Activated naive CD4-positive, alpha-beta T cell treated with anti-CD3 and anti-CD28 coated beads, Interleukin-2, amount 50 U/mL, for 24 hours (primary cell): Measurements from ENCODE around the gene FARP1.

Experiments used
- H3K27ac Mint-ChIP-seq: one replicate; pipeline ENCODE4 v1.8.0; 2021; ENCODE audit warnings: mild to moderate bottlenecking, mixed read lengths
- H3K27me3 Mint-ChIP-seq: one replicate; pipeline ENCODE4 v1.8.0; 2021; ENCODE audit warnings: mixed read lengths
- H3K36me3 Mint-ChIP-seq: one replicate; pipeline ENCODE4 v1.8.0; 2021; ENCODE audit warnings: mixed read lengths
- H3K4me1 Mint-ChIP-seq: one replicate; pipeline ENCODE4 v1.8.0; 2021; ENCODE audit warnings: mixed read lengths
- H3K4me3 Mint-ChIP-seq: one replicate; pipeline ENCODE4 v1.8.0; 2021; ENCODE audit warnings: mild to moderate bottlenecking, mixed read lengths
- H3K9me3 Mint-ChIP-seq: one replicate; pipeline ENCODE4 v1.8.0; 2021; ENCODE audit warnings: mixed read lengths

Gene FARP1

DNA sequence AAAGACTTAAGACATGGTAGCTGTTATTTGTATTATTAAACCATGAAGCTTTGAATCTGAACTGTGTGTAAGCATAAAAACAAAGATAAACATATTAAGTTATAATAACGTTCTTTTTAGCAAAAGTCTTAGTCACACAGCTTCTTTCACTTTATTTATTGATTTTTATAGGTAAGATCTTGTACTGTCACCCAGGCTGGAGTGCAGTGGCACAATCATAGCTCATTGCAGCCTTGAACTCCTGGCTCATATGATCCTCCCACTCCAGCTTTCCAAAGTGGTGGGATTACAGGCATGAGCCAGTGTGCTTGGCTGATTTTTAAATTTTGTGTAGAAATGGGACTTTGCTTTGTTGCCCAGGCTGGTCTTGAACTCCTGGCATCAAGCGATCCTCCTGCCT, 13.4 kb downstream of the FARP1 start:
- Mint-ChIP-seq H3K27ac (no peak overlapping the region), H3K27me3 (peaks cover 17% of the 10 kb centered on the region), H3K36me3 (no peaks in the 10 kb centered on the region), H3K4me1 (no peaks in the 10 kb centered on the region), H3K4me3 (no peak overlapping the region), H3K9me3 (no peaks in the 10 kb centered on the region)

DNA sequence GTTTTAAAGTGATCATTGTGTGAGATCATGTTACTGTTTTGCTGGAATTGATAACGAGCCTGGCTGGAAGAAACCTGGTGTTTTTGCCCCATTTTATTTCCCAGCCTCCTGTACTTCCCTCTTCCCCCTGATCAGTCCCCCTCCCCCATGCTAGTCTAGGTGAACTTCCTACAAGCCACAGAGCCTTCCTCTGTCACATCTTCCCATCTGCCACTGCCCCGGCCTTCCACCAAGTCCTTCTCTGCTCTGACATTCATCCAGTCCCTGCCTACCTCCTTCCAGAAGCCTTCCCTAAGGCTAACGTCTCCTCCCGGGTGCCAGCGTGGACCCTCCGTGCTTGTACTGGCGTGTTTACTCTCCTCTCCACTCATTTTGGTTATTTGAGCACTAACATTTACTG, 14.3 kb downstream of the FARP1 start:
- Mint-ChIP-seq H3K36me3 (no peaks in the 10 kb centered on the region), H3K4me1 (no peaks in the 10 kb centered on the region), H3K4me3 (no peak overlapping the region), H3K27ac (no peak overlapping the region), H3K9me3 (no peaks in the 10 kb centered on the region), H3K27me3 (peaks cover 11% of the 10 kb centered on the region)

DNA sequence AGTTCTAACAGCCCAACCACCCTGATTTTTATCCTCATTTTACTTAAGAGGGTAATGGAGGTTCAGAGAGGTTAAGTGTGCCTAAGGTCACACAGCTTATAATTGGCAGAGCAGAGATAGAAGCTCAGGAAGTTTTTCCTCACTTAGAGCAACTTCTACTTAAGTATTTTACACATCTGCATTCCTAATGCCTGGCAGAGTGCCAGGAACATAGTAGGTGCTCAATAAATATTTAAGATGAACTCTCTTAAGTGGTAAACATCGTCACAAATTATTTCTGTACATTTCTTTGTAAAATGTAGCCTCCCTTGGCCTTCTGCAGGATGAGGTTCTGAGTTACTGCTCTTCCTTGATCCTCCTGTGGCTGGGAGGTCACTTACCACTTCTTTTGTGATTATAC, 14.7 kb downstream of the FARP1 start:
- no peak overlapping the region for H3K4me3 Mint-ChIP-seq
- peaks cover 11% of the 10 kb centered on the region for H3K27me3 Mint-ChIP-seq
- no peaks in the 10 kb centered on the region for H3K9me3 Mint-ChIP-seq
- no peak overlapping the region for H3K27ac Mint-ChIP-seq
- no peaks in the 10 kb centered on the region for H3K36me3 Mint-ChIP-seq
- no peaks in the 10 kb centered on the region for H3K4me1 Mint-ChIP-seq

DNA sequence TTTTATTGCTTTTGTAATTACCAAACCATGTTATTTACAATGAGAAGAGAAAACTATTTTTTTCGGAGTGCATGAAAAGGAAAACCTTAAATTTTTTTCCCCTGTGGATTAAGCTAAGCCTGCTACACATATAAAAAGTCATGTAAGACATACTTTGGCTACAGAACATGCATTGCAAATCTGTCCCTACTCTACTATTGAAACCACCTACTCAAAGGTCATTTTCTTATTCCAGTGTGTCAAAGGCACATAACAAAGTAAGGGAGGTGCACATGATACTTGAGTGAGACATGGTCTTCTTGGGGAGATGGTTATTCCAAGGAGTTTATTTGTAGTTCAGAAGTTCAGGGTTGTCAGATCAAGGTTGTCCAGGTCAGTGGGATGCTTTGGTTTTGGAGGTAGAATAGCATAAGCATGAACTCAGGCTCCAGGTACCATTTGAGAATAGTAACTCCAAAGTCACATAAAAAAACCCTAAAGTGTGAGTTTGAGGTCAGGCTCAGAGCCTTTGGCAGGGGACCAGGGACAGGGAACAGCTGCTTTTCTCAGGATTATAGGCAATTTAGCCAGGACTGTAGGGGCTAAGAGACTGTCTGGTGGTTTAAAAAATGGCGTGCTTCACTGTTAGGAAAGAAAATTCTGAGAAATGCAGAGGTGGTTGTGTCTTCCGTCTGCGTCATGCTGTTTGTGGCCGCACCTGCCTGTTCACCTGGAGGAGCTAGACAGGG, 15.4 kb downstream of the FARP1 start:
- Mint-ChIP-seq H3K27ac (no peak overlapping the region), H3K27me3 (peaks cover 7% of the 10 kb centered on the region), H3K36me3 (no peaks in the 10 kb centered on the region), H3K4me3 (no peak overlapping the region), H3K9me3 (no peaks in the 10 kb centered on the region), H3K4me1 (no peaks in the 10 kb centered on the region)

DNA sequence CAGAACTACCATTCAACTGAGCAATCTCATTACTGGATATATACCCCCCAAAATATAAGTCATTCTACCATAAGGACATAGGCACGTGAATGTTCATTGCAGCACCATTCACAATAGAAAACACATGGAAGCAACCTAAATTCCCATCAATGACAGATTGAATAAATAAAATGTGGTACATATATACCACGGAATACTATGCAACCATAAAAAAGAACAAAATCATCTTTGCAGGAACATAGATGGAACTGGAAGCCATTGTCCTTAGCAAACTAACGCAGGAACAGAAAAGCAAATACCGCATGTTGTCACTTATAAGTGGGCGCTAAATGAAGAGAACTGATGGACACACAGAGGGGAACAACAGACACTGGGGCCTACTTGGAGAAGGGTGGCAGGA, 20.0 kb downstream of the FARP1 start:
- no peak overlapping the region for H3K4me3 Mint-ChIP-seq
- H3K36me3 Mint-ChIP-seq: no peaks in the 10 kb centered on the region
- H3K27me3 Mint-ChIP-seq: peaks cover 4% of the 10 kb centered on the region
- no peaks in the 10 kb centered on the region for H3K4me1 Mint-ChIP-seq
- H3K27ac Mint-ChIP-seq: no peak overlapping the region
- no peaks in the 10 kb centered on the region for H3K9me3 Mint-ChIP-seq

DNA sequence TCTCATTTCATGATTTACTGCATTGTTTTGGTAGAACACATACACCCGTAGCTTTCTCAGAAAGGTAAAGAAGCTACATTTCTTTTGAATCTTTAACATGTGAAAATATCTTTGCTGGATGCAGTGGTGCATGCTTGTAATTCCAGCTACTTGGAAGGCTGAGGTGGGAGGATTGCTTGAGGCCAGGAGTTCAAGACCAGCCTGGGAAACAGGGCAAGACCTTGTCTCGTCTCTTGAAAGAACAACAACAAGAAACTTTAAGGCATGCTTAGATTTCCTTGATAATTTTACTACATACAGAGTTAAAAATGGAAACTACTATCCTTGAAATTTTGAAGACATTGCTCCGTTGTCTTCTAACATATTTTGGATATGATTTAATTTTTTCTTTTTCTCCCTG, 26.4 kb downstream of the FARP1 start:
- H3K4me3 Mint-ChIP-seq: no peak overlapping the region
- H3K36me3 Mint-ChIP-seq: no peaks in the 10 kb centered on the region
- H3K27ac Mint-ChIP-seq: no peak overlapping the region
- no peaks in the 10 kb centered on the region for H3K4me1 Mint-ChIP-seq
- no peaks in the 10 kb centered on the region for H3K9me3 Mint-ChIP-seq
- H3K27me3 Mint-ChIP-seq: peaks cover 17% of the 10 kb centered on the region

DNA sequence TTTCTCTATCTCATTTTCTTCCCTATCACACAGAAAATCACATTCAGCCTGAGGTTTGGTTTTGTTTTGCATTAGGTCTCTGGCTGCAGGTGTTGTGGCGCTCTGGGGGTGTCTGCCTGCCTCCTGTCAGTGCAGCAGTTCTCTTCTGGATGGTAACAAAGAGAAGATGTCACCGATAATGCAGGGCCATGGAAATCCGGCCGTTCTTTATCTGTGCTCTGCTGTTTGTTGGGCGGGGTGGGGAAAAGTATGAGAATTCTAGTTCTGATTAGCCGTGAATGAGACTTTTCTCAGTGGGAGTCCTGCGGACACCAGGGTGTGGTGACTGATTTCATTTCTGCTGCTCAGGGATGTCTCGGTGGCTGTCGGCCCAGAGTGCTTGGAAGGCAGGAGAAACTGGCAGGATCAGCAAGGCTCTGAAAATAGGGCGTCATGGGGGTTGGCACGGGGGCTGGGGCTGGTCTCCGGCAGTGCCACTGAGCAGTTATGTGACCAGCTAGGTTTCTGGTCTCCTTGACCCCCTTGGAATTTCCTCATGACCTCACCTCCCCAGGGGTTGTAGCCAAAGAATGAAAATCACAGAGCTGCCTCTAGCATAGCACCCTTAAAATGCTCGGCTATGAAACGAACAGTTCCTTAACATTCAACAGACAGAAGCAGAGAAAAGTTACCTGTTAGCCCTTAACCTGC, 29.2 kb downstream of the FARP1 start:
- Mint-ChIP-seq H3K36me3 (no peaks in the 10 kb centered on the region), H3K4me1 (no peaks in the 10 kb centered on the region), H3K27ac (no peak overlapping the region), H3K27me3 (peaks cover 17% of the 10 kb centered on the region), H3K9me3 (no peaks in the 10 kb centered on the region), H3K4me3 (no peak overlapping the region)

DNA sequence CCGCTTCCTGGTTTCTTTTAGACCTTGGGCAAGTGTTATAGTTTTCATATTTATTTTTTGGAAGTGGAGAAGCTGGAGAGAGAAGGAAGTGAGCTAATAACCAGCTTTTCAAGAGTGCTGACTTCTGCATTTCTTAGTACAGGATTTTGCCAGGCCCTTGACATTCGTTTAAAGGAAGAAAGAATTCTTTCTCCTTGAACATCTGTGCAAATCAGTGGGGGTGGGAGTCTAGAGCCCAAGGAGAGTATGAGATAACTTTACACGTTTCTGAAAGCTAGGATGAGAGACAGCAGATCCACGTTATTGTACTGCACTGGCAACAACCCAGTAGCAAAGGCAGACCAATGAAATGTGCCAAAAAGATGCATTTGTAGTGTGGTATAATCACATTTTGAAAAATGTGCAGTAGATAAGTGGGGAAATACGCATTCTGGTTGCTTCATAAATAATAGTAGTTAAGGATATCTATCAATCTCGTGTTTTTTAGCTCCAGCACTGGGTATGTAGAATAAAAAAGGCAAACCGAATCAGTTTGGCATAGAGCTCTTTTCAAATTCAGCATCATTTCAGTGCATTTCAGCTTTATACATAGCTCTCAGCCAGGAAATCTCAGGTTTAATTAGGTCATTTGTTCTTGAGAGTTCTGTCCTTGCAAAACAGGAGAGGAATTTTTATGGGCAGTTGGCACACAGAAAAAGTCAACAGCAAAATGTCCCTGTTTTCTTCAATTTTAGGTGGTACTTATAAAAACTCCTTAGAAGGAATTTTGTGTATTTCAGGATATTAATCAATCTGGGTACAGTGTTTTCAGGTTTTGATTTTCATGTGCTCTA, 29.9 kb downstream of the FARP1 start:
- H3K27me3 Mint-ChIP-seq: peaks cover 17% of the 10 kb centered on the region
- no peak overlapping the region for H3K4me3 Mint-ChIP-seq
- H3K36me3 Mint-ChIP-seq: no peaks in the 10 kb centered on the region

DNA sequence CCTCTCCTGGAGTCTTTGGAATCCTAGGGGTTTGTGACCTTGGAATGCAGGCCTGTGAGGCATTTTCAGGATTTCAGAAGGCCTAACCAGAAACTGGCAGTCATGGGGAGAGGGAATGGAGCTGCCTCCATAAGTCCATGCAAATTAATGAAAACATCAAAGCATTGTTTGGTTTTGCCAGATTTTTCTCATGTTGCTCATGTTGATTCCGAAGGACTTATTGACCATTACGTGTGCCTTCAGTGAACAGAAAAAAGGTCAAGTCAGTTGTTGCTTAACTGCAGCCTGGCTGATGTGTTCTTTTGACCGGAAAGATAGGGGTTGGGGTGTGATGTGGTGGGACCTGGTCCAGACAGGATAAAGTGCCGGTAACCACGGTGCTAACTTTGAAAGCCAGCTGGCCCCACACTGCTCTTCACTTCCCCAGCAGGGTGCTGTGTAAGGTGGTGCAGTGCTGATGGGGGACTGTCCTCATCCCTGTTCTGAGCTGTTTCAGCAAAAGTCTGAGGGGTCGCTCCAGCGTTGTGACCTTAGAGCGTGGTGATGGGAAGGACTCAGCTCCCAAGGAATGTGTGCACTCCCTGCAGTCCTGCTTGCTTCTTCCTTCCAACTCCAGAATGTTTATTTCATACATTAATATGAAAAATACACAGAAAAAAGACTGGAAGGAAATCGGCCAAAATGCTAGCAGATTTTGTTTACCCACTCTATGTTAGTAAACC, 30.7 kb downstream of the FARP1 start:
- Mint-ChIP-seq H3K27ac (no peak overlapping the region), H3K4me1 (no peaks in the 10 kb centered on the region), H3K36me3 (no peaks in the 10 kb centered on the region), H3K27me3 (peaks cover 15% of the 10 kb centered on the region), H3K4me3 (no peak overlapping the region), H3K9me3 (no peaks in the 10 kb centered on the region)

More for the DNA sequence above, 29.9 kb downstream of the FARP1 start:
- H3K4me1 Mint-ChIP-seq: no peaks in the 10 kb centered on the region
- no peaks in the 10 kb centered on the region for H3K9me3 Mint-ChIP-seq
- H3K27ac Mint-ChIP-seq: no peak overlapping the region

DNA sequence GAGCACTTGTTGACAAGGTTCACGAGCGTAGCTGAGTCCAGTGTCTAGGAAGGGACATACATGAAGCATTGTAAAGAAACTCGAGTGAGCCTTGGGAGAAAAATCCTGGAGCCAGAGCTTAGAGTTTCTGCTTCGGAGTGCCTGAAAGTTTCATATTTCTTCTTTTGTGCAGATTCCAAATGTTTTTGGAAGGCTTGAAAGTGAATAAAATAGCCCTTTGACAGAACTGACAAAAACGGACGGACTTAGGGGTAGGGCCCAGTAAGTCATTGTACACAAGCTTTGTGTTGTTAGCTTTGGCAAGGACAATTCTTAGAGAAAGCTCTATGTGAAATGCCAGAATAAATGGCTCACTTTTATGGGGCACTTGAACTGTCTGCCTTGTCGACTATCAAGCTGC, 31.4 kb downstream of the FARP1 start:
- Mint-ChIP-seq H3K9me3 (no peaks in the 10 kb centered on the region), H3K27ac (no peak overlapping the region), H3K27me3 (peaks cover 15% of the 10 kb centered on the region), H3K4me3 (no peak overlapping the region), H3K4me1 (no peaks in the 10 kb centered on the region), H3K36me3 (no peaks in the 10 kb centered on the region)

DNA sequence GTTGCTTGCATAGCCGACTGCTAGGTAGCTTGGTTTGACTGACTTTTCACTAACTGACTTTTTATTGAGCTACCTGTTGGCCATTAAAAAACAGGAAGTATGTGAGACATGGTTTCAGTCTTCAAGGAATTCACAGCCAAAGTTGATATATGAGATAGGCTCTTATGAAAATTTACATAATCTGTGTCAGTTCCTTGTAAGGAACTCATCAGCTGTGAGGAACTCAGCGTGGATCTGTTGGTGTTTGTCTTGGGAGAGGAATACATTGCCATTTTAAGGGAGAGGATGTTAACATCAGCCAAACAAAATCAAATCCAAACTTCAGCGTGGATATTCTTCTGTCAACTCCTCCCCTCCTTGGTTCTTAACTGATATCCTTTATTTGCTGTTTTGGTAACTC, 32.1 kb downstream of the FARP1 start:
- H3K9me3 Mint-ChIP-seq: no peaks in the 10 kb centered on the region
- H3K36me3 Mint-ChIP-seq: no peaks in the 10 kb centered on the region
- H3K27me3 Mint-ChIP-seq: peaks cover 15% of the 10 kb centered on the region
- H3K4me1 Mint-ChIP-seq: no peaks in the 10 kb centered on the region
- H3K4me3 Mint-ChIP-seq: no peak overlapping the region
- no peak overlapping the region for H3K27ac Mint-ChIP-seq

DNA sequence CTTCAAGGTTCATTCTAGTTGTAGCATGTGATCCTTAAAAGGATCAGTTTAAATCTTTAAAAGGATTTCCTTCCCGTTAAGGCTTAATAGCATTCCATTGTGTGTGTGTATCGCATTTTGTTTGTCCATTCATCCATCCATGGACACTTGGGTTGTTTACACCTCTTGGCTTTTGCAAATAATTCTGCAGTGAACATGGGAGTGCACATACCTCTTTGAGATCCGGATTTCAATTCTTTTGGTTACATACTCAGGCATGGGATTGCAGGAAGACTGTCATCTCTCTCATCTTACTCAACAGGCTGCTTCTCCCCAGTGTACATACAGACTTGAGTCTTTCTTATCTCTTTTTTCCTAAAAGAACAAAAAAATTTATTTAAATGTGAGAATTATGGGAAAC, 32.9 kb downstream of the FARP1 start:
- Mint-ChIP-seq H3K27ac (no peak overlapping the region), H3K4me1 (no peaks in the 10 kb centered on the region), H3K27me3 (peaks cover 15% of the 10 kb centered on the region), H3K36me3 (no peaks in the 10 kb centered on the region), H3K9me3 (no peaks in the 10 kb centered on the region), H3K4me3 (no peak overlapping the region)

DNA sequence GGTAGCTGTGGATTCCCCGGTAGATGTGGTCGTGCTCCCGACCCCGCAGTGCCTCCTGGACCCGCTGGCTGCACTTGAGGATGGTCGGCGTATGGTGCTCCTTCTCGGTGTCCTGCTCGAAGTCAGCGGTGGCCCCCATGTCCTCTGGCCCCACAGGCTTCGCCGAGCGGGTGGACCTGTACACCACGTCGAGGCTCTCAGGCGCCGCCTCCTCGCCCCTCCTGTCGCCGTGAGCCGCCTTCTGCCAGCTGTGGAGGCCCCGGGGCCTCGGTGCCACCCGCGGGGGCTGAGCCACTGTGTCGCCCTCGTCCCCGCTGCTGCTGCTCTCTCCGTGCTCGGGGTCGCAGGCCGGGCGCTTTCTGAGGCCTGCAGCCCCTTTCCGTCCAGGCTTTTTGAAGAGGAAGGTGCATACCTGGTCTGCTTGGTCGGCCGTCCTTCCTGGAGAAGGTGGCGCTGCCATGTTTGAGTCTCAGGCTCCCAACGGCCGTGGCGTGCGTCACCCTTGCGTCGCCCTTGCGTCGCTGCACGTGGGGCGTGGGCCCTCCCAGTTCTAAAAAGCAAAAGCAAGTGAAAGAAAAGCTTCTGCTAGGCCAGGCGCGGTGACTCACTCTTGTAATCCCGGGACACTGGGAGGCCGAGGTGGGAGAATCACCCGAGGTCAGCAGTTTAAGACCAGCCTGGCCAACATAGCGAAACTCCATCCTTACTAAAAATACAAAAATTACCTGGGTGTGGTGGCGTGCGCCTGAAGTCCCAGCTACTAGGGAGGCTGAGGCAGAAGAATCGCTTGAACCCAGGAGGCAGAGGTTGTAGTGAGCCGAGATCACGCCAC, 34.1 kb downstream of the FARP1 start, which contains the start of gene RNF113B:
TSS of gene RNF113B (minus strand) at position 493 of the 832 bp plus-strand sequence. CDS start at position 460, 33 bp downstream.
- H3K9me3 Mint-ChIP-seq: no peaks in the 10 kb centered on the region
- no peak within 1 kb of the TSS for H3K4me3 Mint-ChIP-seq
- H3K27ac Mint-ChIP-seq: no peak within 1 kb of the TSS
- no peaks in the 10 kb centered on the region for H3K4me1 Mint-ChIP-seq
- H3K27me3 Mint-ChIP-seq: peaks cover 9% of the 10 kb centered on the region
- H3K36me3 Mint-ChIP-seq: no peaks in the 10 kb centered on the region

DNA sequence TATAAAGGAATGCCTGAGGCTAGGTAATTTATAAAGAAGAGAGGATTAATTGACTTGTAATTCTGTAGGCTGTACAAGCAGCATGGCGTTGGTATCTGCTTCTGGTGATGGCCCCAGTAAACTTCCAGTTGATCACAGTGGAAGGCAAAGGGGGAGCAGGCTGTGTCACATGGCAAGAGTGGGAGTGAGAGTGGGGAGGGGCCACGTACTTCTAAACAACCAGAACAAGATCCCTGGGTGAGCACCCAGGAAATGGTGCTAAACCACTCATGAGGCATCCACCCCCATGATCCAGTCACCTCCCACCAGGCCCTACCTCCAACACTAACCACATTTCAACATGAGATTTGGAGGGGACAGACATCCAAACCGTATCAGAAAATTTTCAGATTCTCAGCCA, 37.2 kb downstream of the FARP1 start:
- no peaks in the 10 kb centered on the region for H3K27me3 Mint-ChIP-seq
- H3K9me3 Mint-ChIP-seq: no peaks in the 10 kb centered on the region
- no peaks in the 10 kb centered on the region for H3K4me1 Mint-ChIP-seq
- H3K27ac Mint-ChIP-seq: no peak overlapping the region
- no peak overlapping the region for H3K4me3 Mint-ChIP-seq
- H3K36me3 Mint-ChIP-seq: no peaks in the 10 kb centered on the region
